B cell (primary cell): ENCODE measurements around the gene DPH7. TPM values are rescaled to one million over a fixed set of nuclear protein-coding genes. Genes with fewer than 3 reads are reported as not detected.
A peak's percentile ranks its signal among the peaks of the same experiment; 100 is the strongest.

ENCODE experiments used
- ATAC-seq: fragments of 200-7000 bp; cut with Tn5 transposase; one replicate; pipeline ENCODE4 v1.10.0; 2021; ENCODE audit warnings: low read depth, mild to moderate bottlenecking, moderate number of reproducible peaks, moderate library complexity
- CTCF ChIA-PET: fragments of 350-600 bp; sonication (Branson Sonifier 250); formaldehyde crosslinking; loops from one replicate; lab custom pipeline; 2021; ENCODE audit warnings: antibody characterized with exemption, inconsistent platforms; lab: Charles Lee
- POLR2A ChIA-PET: fragments of 350-600 bp; sonication (Branson Sonifier 250); formaldehyde crosslinking; loops from one replicate; lab custom pipeline; 2021; ENCODE audit warnings: antibody characterized with exemption; lab: Charles Lee
- DNase-seq: peaks from one replicate; pipeline ENCODE4 v3.0.0; 2013
- H2AFZ ChIP-seq: 2 replicates; pipeline ENCODE4 v1.6.1; 2012; ENCODE audit warnings: mild to moderate bottlenecking, low read depth, low read length; ENCODE audit not compliant: insufficient read depth, poor library complexity, severe bottlenecking
- H3K27ac ChIP-seq, 2 donors: 1 replicate in 1 of 2; 2 replicates in 1 of 2; pipeline ENCODE4 v1.5.1; 2012 to 2013; ENCODE audit warnings: low read length in 2 of 2, mild to moderate bottlenecking in 2 of 2, moderate library complexity in 1 of 2
- H3K27me3 ChIP-seq, 4 experiments: fragments of 200-600 bp in 1 of 4; sonication (generic) in 1 of 4; replicated peaks in 1 of 4; 1 replicate in 2 of 4; 2 replicates in 2 of 4; pipeline versions ENCODE4 v1.6.1 to v1.7.0; 2013 to 2016; ENCODE audit warnings: low read length in 3 of 4, mild to moderate bottlenecking in 2 of 4, mixed read lengths in 1 of 4, moderate library complexity in 1 of 4; ENCODE audit not compliant: insufficient read depth in 4 of 4, control insufficient read depth in 3 of 4; ENCODE audit errors: control extremely low read depth in 1 of 4
- H3K36me3 ChIP-seq, 2 experiments: replicated peaks in 1 of 2; 1 replicate in 1 of 2; 2 replicates in 1 of 2; pipeline versions ENCODE4 v1.6.1 to v1.7.1; 2013; ENCODE audit warnings: low read length in 1 of 2; ENCODE audit not compliant: insufficient read depth in 2 of 2, control insufficient read depth in 1 of 2; ENCODE audit errors: control extremely low read depth in 1 of 2, extremely low read depth in 1 of 2
- H3K4me1 ChIP-seq, 2 donors: fragments of 200-600 bp in 1 of 2; sonication (generic) in 1 of 2; 1 replicate in 1 of 2; 2 replicates in 1 of 2; pipeline versions ENCODE4 v1.5.1 to v1.6.1; 2013 to 2017; ENCODE audit warnings: low read length in 2 of 2; ENCODE audit not compliant: control insufficient read depth in 2 of 2, insufficient read depth in 2 of 2
- H3K4me2 ChIP-seq: replicated peaks from 2 replicates; pipeline ENCODE3; 2012; ENCODE audit warnings: mild to moderate bottlenecking, low read depth, low read length; ENCODE audit not compliant: poor library complexity, severe bottlenecking
- H3K4me3 ChIP-seq, 5 experiments: fragments of 200-600 bp in 1 of 5; sonication (generic) in 1 of 5; 1 replicate in 3 of 5; 2 replicates in 2 of 5; pipeline versions ENCODE4 v1.5.1 to v1.7.0; 2011 to 2016; ENCODE audit warnings: low read length in 4 of 5, mild to moderate bottlenecking in 4 of 5, low read depth in 2 of 5, control low read depth in 1 of 5, moderate library complexity in 1 of 5; ENCODE audit not compliant: insufficient read depth in 1 of 5; ENCODE audit errors: control extremely low read depth in 1 of 5, extremely low read depth in 1 of 5
- H3K79me2 ChIP-seq: fragments of 200-600 bp; sonication (generic); one replicate; pipeline ENCODE4 v1.6.0; 2016; ENCODE audit warnings: low read length; ENCODE audit not compliant: control insufficient read depth, insufficient read depth
- H3K9ac ChIP-seq: fragments of 200-600 bp; sonication (generic); 2 replicates; pipeline ENCODE4 v1.6.1; 2017; ENCODE audit warnings: mild to moderate bottlenecking, low read length, moderate library complexity
- H3K9me3 ChIP-seq, 3 donors: one replicate each; pipeline versions ENCODE4 v1.6.1 to v1.7.1; 2013; ENCODE audit warnings: low read length in 2 of 3; ENCODE audit not compliant: control insufficient read depth in 2 of 3, insufficient read depth in 1 of 3; ENCODE audit errors: control extremely low read depth in 1 of 3
- H4K20me1 ChIP-seq: 2 replicates; pipeline ENCODE4 v1.6.0; 2012; ENCODE audit warnings: mild to moderate bottlenecking, low read length; ENCODE audit not compliant: insufficient read depth, control insufficient read depth, poor library complexity, severe bottlenecking
- H3K27ac Mint-ChIP-seq: one replicate; pipeline ENCODE4 v1.8.0; 2021; ENCODE audit warnings: mixed read lengths
- H3K27me3 Mint-ChIP-seq: one replicate; pipeline ENCODE4 v1.8.0; 2021; ENCODE audit warnings: mixed read lengths
- H3K4me1 Mint-ChIP-seq: one replicate; pipeline ENCODE4 v1.8.0; 2021; ENCODE audit warnings: mixed read lengths
- H3K4me3 Mint-ChIP-seq: one replicate; pipeline ENCODE4 v1.8.0; 2021; ENCODE audit warnings: mixed read lengths
- H3K9me3 Mint-ChIP-seq: one replicate; pipeline ENCODE4 v1.8.0; 2022; ENCODE audit warnings: mixed read lengths; ENCODE audit not compliant: insufficient read depth
- CTCF ChIP-seq: fragments of 200-600 bp; IDR thresholded peaks from one replicate; pipeline ENCODE4 v1.8.0; 2022; ENCODE audit warnings: antibody characterized with exemption, mild to moderate bottlenecking
- EZH2 ChIP-seq: IDR thresholded peaks from 2 replicates; pipeline ENCODE4 v1.6.1; 2012; ENCODE audit warnings: borderline replicate concordance, low read depth, mild to moderate bottlenecking, moderate library complexity, low read length; ENCODE audit not compliant: insufficient read depth, poor library complexity, severe bottlenecking
- WGBS: methylation state at CpG from one replicate; pipeline ENCODE4 v1.1.5; 2013; ENCODE audit warnings: missing lambda C conversion rate; ENCODE audit not compliant: insufficient coverage; 5-methylcytosine and 5-hydroxymethylcytosine counted together
- intact Hi-C: fragments of 100-400 bp; cut with micrococcal nuclease; formaldehyde crosslinking; loops from one replicate; pipeline ENCODE4 v1.10.0; 2022
- polyA plus RNA-seq: library from polyadenylated mRNA; depleted of rRNA; stranded (reverse); fragments of >200 nt; gene quantifications from 2 replicates; pipeline ENCODE4 v1.2.3, GENCODE V29; 2012
- total RNA-seq, 2 donors: library from RNA; stranded (reverse); fragments of 120-200 nt in 1 of 2; gene quantifications; 1 replicate in 1 of 2; 2 replicates in 1 of 2; pipeline versions ENCODE4 v1.2.3 to v1.2.4, GENCODE V29; 2013 to 2022

Gene DPH7
- total and polyA plus RNA-seq, 2 donors (not counting 1 experiment from before 2014, with no cell fraction given), result 64.7 to 93.8 TPM

GRCh38 chr9:137610944-137611343 is 32.2 kb upstream of the DPH7 start:
- H4K20me1 ChIP-seq, result peaks cover 89% of the 10 kb centered on the region
- no peaks in the 10 kb centered on the region for H3K27me3 ChIP-seq
- peaks cover 0 to 27% of the 10 kb centered on the region in 2 experiments for H3K36me3 ChIP-seq
- H3K27me3 Mint-ChIP-seq, result no peaks in the 10 kb centered on the region
- no peak overlapping the region for H3K27ac Mint-ChIP-seq
- intact Hi-C loops, result no loop called here
- no peak overlapping the region for H3K4me2 ChIP-seq
- no peak for TF ChIP-seq CTCF
- no peak for TF ChIP-seq EZH2
- peaks cover 16 to 28% of the 10 kb centered on the region in 2 donors for H3K4me1 ChIP-seq
- H3K9me3 Mint-ChIP-seq, result no peaks in the 10 kb centered on the region
- peaks cover 82% of the 10 kb centered on the region for H3K79me2 ChIP-seq
- POLR2A ChIA-PET, result no interaction called here
- H3K27ac ChIP-seq, result no peak overlapping the region
- peaks cover 25% of the 10 kb centered on the region for H3K4me1 Mint-ChIP-seq
- H3K9me3 ChIP-seq, result no peaks in the 10 kb centered on the region
- ATAC-seq (no peak), DNase-seq (no peak)
- no peak overlapping the region for H2AFZ ChIP-seq
- CTCF ChIA-PET, result no interaction called here
- no peak overlapping the region for H3K9ac ChIP-seq
- no peak overlapping the region for H3K4me3 ChIP-seq
- 95% methylated on average over 6 of the region's 6 CpGs for WGBS
- no peak overlapping the region for H3K4me3 Mint-ChIP-seq

GRCh38 chr9:137607141-137607857 is 28.6 kb upstream of the DPH7 start:
- H3K79me2 ChIP-seq, result peaks cover 60% of the 10 kb centered on the region
- ChIA-PET CTCF (interaction anchor here (1.0 kb wide), 1 partner anchor 11 kb away, joined by 3 read pairs; the partner anchor contains the start of gene EHMT1), POLR2A (interaction anchor here (1.4 kb wide), 1 partner anchor 11 kb away, joined by 3 read pairs; the partner anchor contains the start of gene EHMT1)
- TF ChIP-seq EZH2, result no peak
- no peak for TF ChIP-seq CTCF
- Mint-ChIP-seq H3K4me3 (peak overlapping the region; percentile 86), H3K27ac (peak overlapping the region; percentile 56), H3K9me3 (no peaks in the 10 kb centered on the region), H3K4me1 (peaks cover 31% of the 10 kb centered on the region), H3K27me3 (no peaks in the 10 kb centered on the region)
- no peak overlapping the region for H3K27ac ChIP-seq
- intact Hi-C loops, result loop anchor here (5.0 kb wide), 1 partner anchor 385 kb away; the partner anchor contains the start of gene RNF208
- ATAC-seq (no peak), DNase-seq (no peak)
- no peaks in the 10 kb centered on the region for H3K27me3 ChIP-seq
- H3K9me3 ChIP-seq, result no peaks in the 10 kb centered on the region
- H4K20me1 ChIP-seq, result peaks cover 55% of the 10 kb centered on the region
- peaks cover 16 to 34% of the 10 kb centered on the region in 2 donors for H3K4me1 ChIP-seq
- H3K4me3 ChIP-seq, result peak overlapping the region in 1 of 5 experiments; percentile 5
- H3K9ac ChIP-seq, result no peak overlapping the region
- peak overlapping the region; percentile 96 for H3K4me2 ChIP-seq
- peaks cover 0 to 4% of the 10 kb centered on the region in 2 experiments for H3K36me3 ChIP-seq
- no peak overlapping the region for H2AFZ ChIP-seq
- 89% methylated on average over 17 of the region's 17 CpGs for WGBS
